Measurements from ENCODE around the gene S1PR3. TPM values are rescaled to one million over a fixed set of nuclear protein-coding genes. Genes with fewer than 3 reads are reported as not detected.

The S1PR3 gene
- total RNA-seq, 4 donors from 2014 or later: 2.0 to 13.5 (median 8.3) TPM

DNA sequence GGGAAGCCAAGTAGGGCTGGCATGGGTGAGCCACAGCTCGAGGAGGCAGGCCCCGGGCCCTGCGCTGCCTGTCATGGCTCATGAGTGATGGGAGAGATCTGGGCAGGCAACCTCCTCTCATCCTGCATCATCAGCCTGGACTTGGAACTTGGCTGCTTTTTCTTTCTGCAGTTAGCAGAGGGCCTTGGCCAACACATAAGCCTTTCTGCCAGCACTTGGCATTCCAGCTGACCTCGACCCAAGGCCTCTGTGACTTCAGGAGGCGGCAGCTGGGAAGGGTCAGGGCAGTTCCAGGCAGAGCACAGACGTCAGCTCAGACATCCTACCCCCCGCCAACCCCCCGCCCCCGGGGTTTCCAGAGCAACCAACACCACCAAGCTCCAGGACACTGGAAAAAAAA is 7.6 kb downstream of the S1PR3 start:
- Histone ChIP-seq H3K27ac (peak overlapping the region; percentile 21 to 60 (median 45)), H3K36me3 (no peaks in the 10 kb centered on the region), H3K27me3 (no peaks in the 10 kb centered on the region), H3K4me3 (no peak overlapping the region), H3K9me3 (no peaks in the 10 kb centered on the region), H3K4me1 (peaks cover 7 to 31% (median 15%) of the 10 kb centered on the region in 4 donors)
- in situ Hi-C loops (cut with MboI; ENCODE audit: low pct_ligation_motif_present in 1 of 4, low pct_unique_long_range_greater_than_20kb in 1 of 4, low sequenced_read_pairs in 3 of 4): loop anchor here in 1 of 4 donors (25.0 kb wide), 1 partner anchor 1312 kb away; no protein-coding TSS in a partner anchor
- intact Hi-C loops (cut with DNase I; ENCODE audit: low total_unique reads): no loop called here
- TF ChIP-seq, protein P1, sequence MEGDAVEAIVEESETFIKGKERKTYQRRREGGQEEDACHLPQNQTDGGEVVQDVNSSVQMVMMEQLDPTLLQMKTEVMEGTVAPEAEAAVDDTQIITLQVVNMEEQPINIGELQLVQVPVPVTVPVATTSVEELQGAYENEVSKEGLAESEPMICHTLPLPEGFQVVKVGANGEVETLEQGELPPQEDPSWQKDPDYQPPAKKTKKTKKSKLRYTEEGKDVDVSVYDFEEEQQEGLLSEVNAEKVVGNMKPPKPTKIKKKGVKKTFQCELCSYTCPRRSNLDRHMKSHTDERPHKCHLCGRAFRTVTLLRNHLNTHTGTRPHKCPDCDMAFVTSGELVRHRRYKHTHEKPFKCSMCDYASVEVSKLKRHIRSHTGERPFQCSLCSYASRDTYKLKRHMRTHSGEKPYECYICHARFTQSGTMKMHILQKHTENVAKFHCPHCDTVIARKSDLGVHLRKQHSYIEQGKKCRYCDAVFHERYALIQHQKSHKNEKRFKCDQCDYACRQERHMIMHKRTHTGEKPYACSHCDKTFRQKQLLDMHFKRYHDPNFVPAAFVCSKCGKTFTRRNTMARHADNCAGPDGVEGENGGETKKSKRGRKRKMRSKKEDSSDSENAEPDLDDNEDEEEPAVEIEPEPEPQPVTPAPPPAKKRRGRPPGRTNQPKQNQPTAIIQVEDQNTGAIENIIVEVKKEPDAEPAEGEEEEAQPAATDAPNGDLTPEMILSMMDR (IDR thresholded peaks at IDR 0.05): no peak
- TF ChIP-seq POLR2A (IDR thresholded peaks at IDR 0.05): no peak
- no peak for TF ChIP-seq EP300 (IDR thresholded peaks at IDR 0.05; ENCODE audit: low read depth)
- TF ChIP-seq POLR2AphosphoS5 (IDR thresholded peaks at IDR 0.05): peak; percentile 11 to 33 (median 24)
- WGBS, 2 donors (ENCODE audit: low coverage in 1 of 2): 68% methylated on average over 9 of the region's 9 CpGs; no CpG with 5 or more reads in 1 of the 2 donors
- DNase-seq: no peak

DNA sequence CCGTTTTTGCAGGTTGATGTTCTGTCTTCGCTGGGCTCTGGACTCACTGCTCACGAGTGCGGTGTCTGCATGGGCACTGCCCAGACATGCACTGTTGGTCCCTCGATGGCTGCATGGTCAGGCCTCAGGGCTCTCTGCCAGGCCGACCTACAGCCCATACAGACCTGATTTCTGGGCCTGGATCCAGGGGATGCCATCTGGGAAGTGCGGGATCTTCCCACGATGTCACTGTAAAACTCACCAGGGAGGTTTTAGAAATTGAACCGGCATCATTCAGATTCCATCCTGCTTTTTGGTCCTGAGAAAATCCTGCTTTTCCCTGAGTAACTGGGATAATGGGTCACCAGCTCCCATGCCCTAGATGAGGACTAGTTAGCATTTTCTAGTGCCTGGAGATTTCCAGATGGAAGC is 9.1 kb downstream of the S1PR3 start:
- Histone ChIP-seq H3K27ac (peak overlapping the region; percentile 6 to 52 (median 38)), H3K36me3 (no peaks in the 10 kb centered on the region), H3K27me3 (no peaks in the 10 kb centered on the region), H3K4me1 (peaks cover 7 to 28% (median 12%) of the 10 kb centered on the region in 4 donors), H3K9me3 (no peaks in the 10 kb centered on the region), H3K4me3 (no peak overlapping the region)
- intact Hi-C loops (cut with DNase I; ENCODE audit: low total_unique reads) (loop anchor here (2.0 kb wide), 1 partner anchor 408 kb away; no protein-coding TSS in a partner anchor), in situ Hi-C loops (cut with MboI; ENCODE audit: low pct_ligation_motif_present in 1 of 4, low pct_unique_long_range_greater_than_20kb in 1 of 4, low sequenced_read_pairs in 3 of 4) (loop anchor here (5.0 to 25.0 kb wide), 4 partner anchors 406 to 1313 kb away; no protein-coding TSS in a partner anchor)
- TF ChIP-seq POLR2AphosphoS5 (IDR thresholded peaks at IDR 0.05) (no peak), EP300 (IDR thresholded peaks at IDR 0.05; ENCODE audit: low read depth) (no peak), POLR2A (IDR thresholded peaks at IDR 0.05) (no peak)
- TF ChIP-seq, protein P1 (IDR thresholded peaks at IDR 0.05): no peak
- 67 to 84% methylated on average over 3 to 9 of the region's 9 CpGs for WGBS, 2 donors (ENCODE audit: low coverage in 1 of 2)
- no peak for DNase-seq

DNA sequence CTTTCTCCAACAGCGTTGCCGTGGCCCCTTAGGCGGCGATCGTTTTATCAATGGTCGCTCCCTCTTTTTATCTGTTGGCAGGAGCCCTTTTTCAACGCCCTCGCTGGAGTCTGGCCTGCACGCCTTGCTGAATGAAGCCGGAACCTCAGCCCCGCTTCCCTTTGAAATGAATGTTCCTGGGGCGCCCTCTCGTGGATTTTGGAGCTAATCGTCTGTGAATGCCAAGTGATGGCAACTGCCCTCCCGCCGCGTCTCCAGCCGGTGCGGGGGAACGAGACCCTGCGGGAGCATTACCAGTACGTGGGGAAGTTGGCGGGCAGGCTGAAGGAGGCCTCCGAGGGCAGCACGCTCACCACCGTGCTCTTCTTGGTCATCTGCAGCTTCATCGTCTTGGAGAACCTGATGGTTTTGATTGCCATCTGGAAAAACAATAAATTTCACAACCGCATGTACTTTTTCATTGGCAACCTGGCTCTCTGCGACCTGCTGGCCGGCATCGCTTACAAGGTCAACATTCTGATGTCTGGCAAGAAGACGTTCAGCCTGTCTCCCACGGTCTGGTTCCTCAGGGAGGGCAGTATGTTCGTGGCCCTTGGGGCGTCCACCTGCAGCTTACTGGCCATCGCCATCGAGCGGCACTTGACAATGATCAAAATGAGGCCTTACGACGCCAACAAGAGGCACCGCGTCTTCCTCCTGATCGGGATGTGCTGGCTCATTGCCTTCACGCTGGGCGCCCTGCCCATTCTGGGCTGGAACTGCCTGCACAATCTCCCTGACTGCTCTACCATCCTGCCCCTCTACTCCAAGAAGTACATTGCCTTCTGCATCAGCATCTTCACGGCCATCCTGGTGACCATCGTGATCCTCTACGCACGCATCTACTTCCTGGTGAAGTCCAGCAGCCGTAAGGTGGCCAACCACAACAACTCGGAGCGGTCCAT is 10.0 kb downstream of the S1PR3 start:
- peak overlapping the region; percentile 6 to 52 (median 38) for H3K27ac ChIP-seq
- intact Hi-C loops (cut with DNase I; ENCODE audit: low total_unique reads): loop anchor here (2.0 kb wide), 1 partner anchor 408 kb away; no protein-coding TSS in a partner anchor
- TF ChIP-seq POLR2AphosphoS5 (IDR thresholded peaks at IDR 0.05) (no peak), POLR2A (IDR thresholded peaks at IDR 0.05) (no peak), EP300 (IDR thresholded peaks at IDR 0.05; ENCODE audit: low read depth) (no peak)
- TF ChIP-seq, protein P1 (IDR thresholded peaks at IDR 0.05): peak; percentile 67 to 79 (median 74)
- DNase-seq: peak; percentile 86
- 15 to 37% methylated on average over 8 to 46 of the region's 52 CpGs for WGBS, 2 donors (ENCODE audit: low coverage in 1 of 2)
- H3K36me3 ChIP-seq: no peaks in the 10 kb centered on the region
- peaks cover 7 to 24% (median 11%) of the 10 kb centered on the region in 4 donors for H3K4me1 ChIP-seq
- in situ Hi-C loops (cut with MboI; ENCODE audit: low pct_ligation_motif_present in 1 of 4, low pct_unique_long_range_greater_than_20kb in 1 of 4, low sequenced_read_pairs in 3 of 4): loop anchor here (5.0 to 25.0 kb wide), 4 partner anchors 406 to 1314 kb away; no protein-coding TSS in a partner anchor
- H3K9me3 ChIP-seq: no peaks in the 10 kb centered on the region
- H3K27me3 ChIP-seq: no peaks in the 10 kb centered on the region
- no peak overlapping the region for H3K4me3 ChIP-seq
